HG03432 (cell line): ENCODE measurements around the gene TTLL5.
A peak's percentile ranks its signal among the peaks of the same experiment; 100 is the strongest.

Experiments used
- ATAC-seq: cut with Tn5 transposase; IDR thresholded peaks from one replicate; pipeline ENCODE4 v1.9.1; 2021; ENCODE audit warnings: mild to moderate bottlenecking, moderate library complexity; ENCODE audit not compliant: unreplicated experiment

The TTLL5 gene

DNA sequence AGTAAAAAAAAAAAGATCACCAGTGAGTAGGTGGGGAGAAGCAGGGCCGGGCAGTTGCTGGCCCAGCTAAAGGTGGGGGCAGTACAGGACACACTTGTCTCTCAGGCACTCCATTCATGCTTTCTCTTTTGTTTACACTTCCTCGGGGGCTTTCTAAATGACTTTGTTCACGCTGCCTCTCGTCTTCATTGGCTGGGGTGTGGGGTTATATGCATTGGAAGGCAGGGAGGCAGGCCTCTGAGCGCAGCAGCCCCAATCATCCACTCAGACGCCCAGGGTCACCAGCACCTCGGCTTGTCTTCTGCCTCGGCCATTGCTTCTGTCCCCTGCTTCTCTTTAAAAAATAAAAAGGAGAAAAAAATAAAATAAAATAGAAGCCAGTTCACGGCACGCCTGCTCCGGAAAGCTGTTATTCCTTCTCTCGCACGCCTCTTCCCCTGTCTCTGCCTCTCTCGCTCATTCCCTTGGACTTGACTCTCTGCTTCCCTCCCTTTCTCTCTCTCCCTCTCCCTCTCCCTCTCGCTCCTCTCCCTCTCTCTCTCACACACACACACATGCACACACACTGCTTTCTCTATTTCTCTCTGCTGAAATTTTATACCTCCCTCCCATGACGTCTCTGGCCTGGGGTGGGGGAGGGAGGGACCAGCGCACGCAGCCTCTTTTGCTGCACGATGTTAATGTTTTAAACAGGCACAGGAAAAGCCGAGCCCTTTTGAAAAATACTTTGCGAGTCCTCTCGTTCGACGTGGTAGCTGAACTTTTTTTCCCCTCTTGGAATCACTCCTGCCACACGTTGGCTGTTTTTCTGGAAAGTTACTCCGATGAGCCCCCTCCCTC is 320.6 kb downstream of the TTLL5 start, which contains the start of gene TGFB3:
TGFB3 (minus strand) TSS at position 570 of the 840 bp plus-strand sequence. CDS start 1,102 bp downstream, outside the sequence.
- peak; percentile 53 for ATAC-seq

DNA sequence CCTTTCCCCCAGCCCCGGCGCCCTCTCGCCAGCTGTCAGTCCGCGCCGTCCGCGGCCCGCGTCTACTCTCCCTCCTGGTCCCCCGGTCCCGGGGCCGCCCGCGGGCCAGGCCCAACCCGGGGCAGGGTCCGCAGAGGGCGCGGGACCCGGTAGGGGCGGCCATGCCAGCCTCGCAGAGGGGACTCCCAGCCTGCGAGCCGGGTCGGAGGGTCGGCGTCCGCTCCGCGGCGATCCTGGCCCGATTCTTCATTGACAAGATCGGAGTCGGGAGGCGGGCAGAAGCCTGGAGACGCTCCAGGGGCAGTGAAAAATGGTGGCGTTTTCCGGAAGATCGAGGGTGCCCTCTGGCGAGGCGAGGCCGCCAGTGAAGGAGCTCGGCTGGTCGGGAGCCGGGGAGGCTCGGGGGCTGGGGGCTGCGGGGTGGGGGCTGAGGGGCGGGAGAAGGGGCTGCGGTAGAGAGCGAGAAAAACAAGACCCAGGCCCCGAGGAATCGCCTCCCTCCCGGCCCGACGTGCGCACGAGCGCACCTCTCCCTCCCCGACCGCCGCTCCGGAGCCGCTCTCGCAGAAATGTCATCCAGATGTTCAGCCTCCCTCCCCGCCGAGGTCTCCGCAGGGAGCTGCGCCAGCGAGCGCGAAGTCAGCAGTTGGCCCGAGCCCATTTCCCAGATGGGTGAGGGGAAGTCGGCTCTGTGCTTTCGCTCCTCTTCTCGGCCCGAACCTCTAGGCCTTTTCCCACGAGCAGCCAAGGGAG is 321.4 kb downstream of the TTLL5 start:
- ATAC-seq = peak; percentile 51

DNA sequence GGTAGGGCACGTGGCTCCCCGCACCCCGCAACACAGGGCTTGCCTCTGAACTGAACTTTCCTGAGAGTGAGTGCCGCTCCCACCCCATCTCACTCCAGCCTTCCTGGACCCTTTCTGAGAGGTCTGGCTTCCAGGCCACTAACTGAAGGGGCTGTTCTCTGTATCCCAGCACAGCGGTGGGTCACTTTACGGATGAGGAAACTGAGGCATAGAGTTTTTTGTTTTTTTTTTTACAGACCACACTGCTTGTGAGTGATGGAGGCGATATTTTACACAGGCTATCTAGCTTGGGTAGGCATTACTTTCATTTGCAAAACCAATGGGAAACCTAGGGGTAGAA is 321.9 kb downstream of the TTLL5 start:
- no peak for ATAC-seq

DNA sequence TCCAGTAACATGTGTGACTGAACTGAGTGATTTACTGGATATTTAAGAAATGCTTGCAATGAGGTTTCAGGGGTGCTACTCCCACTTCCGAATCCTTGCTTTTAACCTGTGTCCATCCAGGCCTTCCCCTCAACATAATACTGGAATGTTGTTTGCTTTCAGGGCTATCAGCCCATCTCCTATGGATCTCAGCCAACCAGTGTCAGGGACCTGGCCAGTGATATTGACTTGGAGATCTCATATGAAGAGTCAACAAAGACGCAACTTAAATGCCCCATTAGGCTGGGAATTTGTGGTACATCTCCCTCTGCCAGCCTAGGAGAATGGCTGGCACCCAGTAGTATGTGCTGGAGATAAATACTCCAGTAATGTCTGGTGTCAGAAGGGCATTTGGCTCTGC is 323.6 kb downstream of the TTLL5 start:
- ATAC-seq = no peak

DNA sequence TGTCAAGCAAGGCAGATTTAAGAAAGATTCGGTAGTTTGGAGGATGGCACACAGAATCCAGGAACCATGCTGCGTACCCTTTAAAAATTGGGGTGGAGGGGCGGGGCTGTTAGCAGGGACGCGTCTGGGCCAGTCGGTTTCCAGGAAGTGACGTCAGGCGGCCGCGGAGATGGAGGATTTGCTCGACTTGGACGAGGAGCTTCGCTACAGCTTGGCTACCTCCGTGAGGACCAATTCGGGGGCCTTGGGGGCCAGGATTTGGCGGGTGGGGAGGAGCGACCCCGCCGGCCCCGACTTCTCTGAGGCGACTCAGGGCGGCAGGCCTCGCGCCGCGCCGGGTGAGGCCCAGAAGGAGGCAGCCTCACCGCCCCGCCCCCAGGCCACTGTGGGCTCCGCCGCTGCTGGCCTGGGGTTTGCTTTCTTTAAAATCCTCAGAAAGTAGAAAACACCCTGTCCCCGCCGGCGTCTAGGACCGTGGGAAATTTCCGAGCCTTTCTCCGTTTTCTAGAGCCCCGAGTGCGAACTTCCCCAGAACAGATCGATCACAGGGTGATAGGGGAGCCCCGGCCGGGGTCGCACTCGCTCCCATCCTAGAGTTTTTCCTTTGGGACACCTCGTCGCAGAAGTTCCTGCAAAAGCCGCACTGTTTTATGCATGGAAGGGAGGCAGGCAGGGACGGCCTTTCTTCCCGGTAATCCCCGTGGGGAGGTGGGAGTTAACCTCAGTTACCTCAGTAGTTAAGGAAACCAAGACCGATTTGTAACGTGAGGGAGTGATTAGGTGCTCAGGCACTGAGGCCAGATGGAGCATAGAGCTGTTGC is 324.8 kb downstream of the TTLL5 start, which contains the start of gene IFT43:
IFT43 (plus strand) TSS at position 146 of the 821 bp plus-strand sequence; CDS start at position 170, 24 bp downstream.
- ATAC-seq = peak; percentile 73

DNA sequence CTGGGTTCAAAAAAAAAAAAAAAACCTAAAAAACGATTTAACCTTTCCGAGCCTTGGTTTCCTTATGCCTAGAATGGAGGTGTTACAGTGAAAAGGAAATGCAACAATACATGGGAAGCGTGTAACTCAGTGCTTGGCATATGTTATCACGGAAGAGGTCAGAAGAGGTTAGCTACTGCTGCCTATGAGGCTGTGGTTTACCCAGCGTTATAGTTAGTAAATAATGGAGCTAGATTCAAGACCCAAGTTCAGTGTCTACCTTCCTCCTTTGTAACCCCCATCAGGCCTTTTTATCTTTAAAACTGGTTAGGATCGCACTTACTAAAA is 325.4 kb downstream of the TTLL5 start:
- no peak for ATAC-seq

DNA sequence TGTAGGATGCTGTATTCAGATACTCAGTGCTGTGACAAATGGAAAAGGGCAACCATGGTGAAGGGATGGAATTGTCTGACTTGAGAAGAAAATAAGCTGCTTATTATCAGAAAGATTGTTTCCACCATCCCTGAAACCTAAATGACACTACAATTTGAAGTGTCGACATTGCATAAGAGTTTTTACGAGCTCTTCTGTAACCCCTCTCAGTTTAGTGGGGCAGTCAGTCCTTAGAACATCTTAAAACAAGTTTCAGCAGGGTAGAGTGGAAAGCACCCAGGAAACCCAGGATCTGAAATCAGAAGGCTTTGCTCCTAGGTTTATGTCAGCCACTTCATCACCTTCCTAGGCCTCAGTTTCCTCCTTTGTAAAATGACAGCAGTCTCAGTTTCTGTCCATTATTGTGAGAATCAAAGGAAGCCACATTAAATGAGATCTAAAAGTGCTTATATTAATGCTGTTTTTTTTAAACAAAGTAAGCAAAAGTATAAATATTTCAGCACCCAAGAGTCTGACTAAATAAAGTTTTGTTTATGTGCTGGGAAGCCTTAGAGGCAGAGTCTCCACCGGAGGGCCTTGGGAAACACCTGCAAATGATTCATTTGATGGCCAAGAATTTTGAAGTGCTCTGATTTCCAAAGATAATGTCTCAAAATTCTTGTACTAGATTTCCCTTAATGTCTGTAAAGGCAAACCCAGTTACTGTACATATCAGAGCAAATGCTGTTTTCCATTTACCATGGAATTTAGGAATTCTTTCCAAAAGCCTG is 326.3 kb downstream of the TTLL5 start:
- ATAC-seq = no peak

DNA sequence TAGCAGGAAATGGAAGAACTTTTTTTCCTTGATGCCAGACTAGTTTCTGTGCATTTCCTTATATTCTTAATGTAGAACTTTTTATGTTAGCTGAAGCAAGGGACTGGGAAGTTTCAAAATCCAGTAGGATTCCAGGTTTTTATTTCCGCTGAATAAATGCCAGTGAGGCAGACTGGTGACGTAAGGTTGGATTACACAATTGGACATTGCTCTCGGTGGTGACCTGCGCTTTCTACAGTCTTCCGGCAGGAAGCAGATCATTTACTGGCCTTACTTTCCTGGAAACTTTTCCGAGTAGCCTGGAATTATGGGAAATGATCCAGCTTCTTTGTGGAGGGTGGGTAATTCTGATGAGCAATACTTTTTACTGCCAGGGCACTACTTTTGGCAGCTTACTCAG is 328.1 kb downstream of the TTLL5 start:
- ATAC-seq = no peak

DNA sequence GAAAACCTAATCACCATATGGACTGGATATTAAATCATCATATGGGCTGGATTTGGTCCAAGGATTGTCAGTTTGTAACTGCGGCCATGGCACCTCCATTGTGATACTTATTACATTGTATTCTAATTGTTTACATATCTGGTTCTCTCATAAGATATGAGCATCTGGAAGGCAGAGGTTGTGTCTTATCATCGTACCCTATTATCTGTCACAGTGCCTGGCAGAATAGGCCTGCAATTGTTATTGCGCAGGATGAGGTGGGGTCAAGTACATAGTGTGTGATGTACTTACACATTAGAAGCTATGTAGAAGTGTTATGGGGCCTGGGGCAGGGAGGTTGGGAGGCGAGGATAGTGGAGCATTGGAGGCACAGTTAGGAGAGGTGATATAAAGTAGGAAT is 329.3 kb downstream of the TTLL5 start:
- no peak for ATAC-seq

DNA sequence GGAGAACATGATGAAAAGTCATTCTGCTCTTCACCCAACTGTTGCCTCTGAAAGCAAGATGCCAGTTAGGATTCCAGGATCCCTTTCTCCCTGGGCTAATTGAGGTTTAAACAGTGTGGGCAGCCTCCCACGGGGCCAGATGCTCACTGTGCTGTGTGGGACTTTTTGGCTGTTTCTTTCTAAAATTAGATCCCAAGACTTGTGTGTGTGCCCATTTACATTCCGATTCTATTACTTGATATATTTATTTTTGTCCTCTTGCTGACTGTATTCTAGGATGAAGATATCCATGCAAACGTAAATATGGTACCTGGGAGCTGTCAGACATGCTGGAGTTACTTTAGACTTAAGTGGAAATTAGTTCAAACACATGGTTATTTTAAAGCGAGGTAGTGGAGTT is 330.7 kb downstream of the TTLL5 start:
- no peak for ATAC-seq

DNA sequence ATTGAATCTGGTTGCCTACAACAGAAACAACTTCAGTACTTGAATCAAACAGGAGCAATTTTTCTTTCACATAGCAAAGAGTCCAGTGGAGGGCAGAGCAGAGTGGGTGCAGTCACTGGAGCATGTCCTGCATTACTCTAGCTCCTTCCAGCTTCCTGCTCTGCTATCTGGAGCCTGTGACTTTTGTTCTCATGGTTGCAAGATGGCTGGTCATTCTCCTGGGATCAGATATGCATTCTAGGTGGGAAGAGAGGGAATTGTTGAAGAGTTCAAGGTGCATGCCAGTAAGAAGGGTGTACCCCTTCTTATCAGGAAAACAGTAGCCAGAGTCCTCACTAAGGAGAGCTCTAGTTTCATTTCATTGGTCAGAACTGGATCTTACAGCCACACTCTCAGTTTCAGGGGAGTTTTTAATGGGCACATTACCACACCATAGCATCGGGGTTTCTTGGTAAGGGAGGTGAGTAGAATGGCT is 332.6 kb downstream of the TTLL5 start:
- ATAC-seq = peak; percentile 88

DNA sequence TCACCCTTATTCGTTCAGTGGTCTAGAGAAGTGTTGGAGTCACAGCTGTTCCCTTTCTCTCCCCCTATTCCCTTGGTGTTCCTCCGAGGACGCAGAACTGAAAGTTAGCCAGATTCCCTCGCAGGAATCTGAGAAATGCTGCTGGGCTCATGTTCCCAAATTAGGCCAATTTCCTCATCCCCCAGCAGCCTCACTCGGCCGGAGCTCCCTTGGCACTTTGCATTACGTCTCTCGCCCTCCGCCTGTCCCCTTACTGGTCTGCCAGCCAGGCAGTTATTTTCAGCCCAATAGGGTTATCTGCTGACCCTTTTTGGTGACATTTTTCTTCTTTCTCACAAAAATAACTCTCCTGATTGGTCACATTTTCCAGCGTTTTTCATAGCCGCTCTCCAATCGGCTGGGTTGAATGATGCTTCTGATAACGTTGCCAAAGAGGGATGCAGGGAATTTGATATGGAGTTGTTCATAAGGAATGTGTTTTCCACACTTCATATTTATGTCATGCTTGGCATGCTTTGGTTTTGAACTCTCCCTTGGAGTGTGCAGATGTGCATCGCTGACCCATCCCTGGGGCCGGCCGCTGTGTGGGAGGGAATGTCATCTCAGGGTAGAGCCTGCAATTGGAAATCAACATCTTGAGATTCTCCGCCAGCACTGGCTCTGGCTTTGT is 334.5 kb downstream of the TTLL5 start:
- ATAC-seq = no peak

DNA sequence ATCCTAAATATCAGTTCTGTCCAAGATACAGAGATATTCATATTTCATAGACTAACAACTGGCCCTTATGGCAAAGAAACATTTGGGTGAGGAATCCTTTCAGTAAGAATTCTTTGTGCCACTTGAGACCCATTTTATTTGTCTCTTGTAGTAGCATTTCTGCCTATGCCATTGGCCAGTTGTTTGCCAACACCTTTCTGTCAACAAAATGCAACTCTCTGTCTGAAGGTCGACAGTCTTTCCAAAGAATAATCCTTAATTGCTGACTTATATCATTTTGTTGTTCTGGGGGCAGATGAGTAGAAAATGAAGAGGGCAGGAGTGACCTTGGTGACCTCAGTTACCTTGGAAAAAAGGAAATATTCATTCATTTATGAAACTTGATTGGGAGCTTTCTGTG is 335.4 kb downstream of the TTLL5 start:
- ATAC-seq = no peak

DNA sequence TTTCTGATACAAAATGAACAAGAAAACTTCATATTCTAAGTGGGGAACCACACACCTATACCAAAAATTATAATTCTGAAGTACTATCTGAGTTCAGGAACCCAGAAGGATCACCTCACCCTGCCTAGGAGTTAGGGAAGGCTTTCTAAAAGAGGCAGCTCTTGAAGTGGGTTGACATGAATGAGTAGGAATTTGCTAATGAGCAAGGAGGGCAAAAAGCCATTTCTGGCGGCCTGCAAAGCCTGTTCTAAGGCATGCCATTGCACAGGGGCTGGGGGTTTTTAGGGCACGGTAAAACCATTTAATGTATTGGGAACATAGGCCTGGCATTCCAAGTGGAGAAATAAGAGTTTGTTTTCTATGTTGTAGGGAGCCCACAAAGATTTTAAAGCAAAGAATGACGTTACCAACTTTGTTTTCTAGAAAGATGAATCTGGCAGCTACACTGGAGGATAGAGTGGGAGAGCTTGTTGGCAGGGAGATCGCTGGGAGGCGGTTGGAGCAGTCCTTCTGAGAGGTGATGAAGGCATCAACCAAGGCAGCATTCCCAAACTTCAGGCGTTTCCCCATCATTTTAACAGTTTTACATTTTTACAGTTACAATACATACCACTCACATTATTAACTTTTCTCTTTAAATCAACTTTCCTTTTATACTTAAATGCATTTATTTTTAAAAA is 338.6 kb downstream of the TTLL5 start:
- ATAC-seq = no peak

DNA sequence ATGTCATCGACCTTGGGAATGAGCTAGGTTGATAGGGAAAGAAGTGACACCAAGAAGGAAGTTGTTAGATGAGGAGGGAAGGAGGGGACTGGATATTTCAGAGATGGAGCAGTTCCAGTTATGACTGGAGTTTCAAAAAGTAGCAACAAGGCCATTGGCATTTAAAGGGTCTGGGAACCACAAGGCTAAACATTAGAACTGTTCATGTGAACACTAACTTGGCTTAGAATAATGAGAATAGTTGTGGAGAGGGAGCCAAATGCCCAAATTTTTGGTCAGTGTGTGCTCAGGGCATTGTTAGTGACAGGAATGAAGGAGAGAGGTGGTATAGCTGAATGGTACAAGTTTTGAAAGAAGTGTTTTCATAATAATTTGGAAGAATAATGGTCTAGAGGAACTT is 341.3 kb downstream of the TTLL5 start:
- no peak for ATAC-seq
